ENCODE results near the gene XPC.
"Not testable (repeated sequence)": the region's sequence is repeated elsewhere in the genome, so short reads cannot be mapped to it uniquely, and the experiment has no call there.

XPC gene

DNA sequence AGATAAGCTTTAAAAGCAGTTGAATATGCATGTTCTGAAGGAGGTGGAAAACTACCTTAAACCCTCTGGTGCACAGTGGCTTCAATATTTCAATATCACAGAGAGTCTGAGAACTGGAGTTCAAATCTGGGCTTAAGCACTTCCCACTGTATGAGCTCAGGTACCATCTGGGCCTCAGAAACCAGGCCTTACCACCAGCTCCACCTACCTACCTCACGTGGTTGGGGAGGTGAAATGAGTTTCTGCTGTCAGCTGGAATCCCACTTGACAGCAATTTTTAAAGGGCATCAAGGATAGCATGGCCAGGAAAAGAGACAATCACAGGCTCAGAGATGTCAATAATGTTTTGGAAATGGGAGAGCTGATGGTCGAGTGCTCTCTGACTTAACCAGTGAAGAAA, 58.8 kb downstream of the XPC start:
- no peak for DNase-seq (ENCODE audit: low read depth in 2 of 2)

DNA sequence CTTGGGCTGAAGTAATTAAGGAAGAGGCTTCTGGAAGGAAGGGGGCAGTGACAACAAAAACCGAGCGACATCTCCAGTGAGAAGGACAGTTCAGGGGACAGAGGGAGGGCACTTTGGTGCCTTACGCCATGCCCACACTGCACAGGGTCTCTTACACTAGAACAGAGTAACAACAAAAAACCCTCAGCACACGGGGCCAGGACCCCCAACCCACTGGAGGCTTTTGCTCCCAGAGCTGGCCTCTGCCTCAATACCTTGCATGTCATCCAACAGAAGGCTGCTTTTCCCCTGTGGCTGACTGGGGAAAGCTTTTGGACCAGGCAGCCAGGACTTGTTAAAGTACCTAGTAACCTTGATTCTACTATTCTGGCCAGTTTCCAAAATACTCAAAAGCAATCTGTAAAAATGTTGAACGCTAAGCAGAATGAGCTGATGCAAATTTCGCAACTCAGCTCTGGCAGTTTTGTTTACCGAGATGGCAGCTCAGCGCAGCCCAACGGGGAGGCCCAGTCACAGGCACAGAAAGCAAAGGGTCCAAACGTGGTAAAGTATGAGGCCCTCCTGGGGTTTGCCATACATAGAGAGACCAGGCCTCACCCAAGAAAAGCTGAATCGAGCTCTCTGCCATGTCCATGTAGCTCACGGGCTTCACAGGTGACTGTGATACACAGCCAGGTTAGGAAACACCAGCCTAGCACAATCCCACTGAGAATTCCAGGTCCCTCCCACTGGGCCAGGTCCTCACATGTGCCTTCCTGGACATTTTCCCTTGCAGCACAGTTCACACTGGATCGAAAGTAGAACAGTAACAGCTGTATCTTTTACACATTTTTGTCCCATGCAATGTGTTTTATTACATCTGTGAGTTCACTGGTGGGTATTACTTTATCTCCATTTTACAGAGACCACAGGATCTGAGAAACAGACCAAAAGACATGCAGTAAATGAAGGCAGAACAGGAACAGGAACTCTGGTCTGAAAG, 59.7 kb downstream of the XPC start:
- DNase-seq (ENCODE audit: low read depth in 2 of 2) = no peak

- DNase-seq (ENCODE audit: low read depth in 2 of 2) = no peak
These were observed 60.7 kb downstream of the XPC start for GRCh38 chr3:14117468-14118399.

DNA sequence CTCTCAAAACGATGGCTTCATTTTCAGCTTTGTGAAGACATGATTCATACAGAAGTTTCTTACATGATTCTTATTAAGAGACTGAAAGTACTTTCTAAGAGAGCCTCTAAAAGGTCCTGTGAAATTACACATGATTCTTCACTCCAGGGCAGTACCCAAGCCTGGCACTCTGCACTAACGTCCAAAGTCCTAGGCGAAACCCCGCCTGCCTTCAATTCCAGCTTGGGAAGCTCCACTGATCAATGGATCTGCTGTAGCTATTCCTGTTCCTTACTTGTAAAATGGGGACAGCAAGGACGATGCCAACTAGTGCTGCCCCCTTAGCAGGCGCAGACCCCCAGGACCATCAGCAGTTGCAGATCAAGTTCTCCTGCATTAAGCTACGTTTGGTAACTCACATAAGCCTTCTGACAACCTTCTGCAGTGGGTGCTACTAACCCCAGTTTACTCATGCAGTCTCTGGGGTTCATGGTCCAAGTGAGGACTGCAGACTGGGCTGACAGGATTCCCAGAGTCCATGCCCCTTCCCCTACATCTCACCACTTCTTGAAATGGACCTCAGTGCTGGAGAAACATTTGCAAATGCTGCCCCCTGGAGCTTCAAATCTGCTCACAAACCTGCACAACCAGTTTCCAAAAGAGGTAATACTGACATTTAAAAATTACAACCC, 64.3 kb downstream of the XPC start:
- no peak for DNase-seq (ENCODE audit: low read depth in 2 of 2)

DNA sequence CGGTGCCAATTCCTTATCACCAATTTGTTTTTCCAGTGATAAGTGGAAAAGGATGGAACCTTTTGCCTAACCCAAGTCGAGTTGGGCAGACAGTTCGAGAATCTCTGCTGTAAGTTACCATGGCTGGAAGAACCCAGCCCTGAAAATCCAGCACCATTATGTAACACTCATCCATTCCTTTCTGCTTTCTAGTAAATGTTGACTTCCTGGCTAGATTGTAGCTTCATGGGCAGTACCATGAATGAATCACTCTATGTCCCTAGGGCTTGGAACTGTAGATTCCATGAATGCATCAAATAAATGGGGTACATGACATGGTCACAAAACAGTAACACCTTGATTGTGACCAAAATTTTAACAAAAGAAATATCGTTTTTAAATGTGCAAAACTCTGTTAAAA, 67.7 kb downstream of the XPC start:
- DNase-seq (ENCODE audit: low read depth in 2 of 2) = no peak

- not testable (repeated sequence) for DNase-seq (ENCODE audit: low read depth in 2 of 2)
These were observed 68.6 kb downstream of the XPC start for GRCh38 chr3:14109821-14110220.

DNA sequence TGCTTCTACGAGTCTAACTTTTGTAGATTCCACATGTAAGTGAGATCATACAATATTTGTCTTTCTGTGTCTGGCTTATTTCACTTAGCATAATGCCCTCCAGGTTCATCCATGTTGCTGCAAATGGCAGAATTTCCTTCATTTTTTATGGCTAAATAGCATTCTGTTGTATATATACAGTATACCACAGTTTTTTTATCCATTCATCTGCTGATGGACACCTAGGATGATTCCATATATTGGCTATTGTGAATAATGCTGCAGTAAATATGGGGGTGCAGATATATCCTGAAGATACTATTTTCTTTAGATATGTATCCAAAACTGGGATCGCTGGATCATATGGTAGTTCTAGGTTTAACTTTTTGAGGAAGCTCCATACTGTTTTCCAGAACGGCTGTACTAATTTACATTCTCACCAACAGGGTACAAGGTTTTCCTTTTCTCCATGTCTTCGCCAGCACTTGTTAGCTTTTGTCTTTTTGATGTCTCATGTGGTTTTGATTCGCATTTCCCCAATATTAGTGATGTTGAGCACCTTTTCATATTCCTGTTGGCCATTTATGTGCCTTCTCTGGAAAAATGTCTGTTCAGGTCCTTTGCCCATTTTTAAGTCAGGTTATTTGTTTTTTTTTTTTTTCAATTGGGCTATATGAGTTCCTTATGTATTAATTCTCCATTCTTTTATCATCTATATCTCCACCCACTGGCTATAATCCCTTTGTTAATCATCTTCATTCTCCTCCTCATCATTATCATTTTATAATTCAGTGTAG, 80.6 kb downstream of the XPC start:
- no peak for DNase-seq (ENCODE audit: low read depth in 2 of 2)

DNA sequence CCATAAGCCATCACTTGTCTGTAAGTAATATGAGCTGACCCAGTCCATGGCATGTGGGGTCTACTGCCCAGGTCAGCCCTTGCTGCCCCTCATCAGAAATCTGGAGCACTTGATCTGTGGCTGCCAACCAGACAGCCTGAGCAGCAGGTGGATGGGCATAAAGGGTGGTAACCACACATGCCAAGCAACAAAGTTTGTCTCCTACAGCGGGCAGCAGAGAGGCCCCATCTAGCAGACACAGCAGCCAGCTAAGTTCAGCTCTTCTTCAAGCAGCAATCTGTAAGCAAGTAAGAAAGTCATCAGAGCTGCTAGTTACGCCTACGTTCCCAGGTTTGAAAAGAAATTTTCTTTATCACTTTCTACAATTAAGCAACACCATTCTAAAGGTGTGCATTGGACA, 81.7 kb downstream of the XPC start:
- no peak for DNase-seq (ENCODE audit: low read depth in 2 of 2)

Measured in stimulated activated CD8-positive, alpha-beta memory T cell treated with anti-CD3 and anti-CD28 coated beads, Interleukin-7, amount 100 ng/mL, for 4 hours (primary cell).